Gastroesophageal sphincter (tissue), 4 donors: ENCODE data around the gene TENM3. TPM values are rescaled to one million over a fixed set of nuclear protein-coding genes. Genes with fewer than 3 reads are reported as not detected.

Experiments used
- ATAC-seq: fragments of 150-250 bp; one replicate; pipeline ENCODE4 v1.9.1; 2016; ENCODE audit warnings: mild to moderate bottlenecking, moderate library complexity
- H3K27ac ChIP-seq, 4 donors: fragments of 200-600 bp; sonication (generic) in 3 of 4; 1 replicate in 3 of 4; 2 replicates in 1 of 4; pipeline ENCODE4 v1.5.1; 2016 to 2019
- H3K27me3 ChIP-seq: fragments of 200-600 bp; sonication (generic); one replicate; pipeline ENCODE4 v1.5.1; 2019
- H3K36me3 ChIP-seq, 2 donors: fragments of 200-600 bp; sonication (generic); one replicate each; pipeline ENCODE4 v1.5.1; 2019; ENCODE audit warnings: control low read depth in 1 of 2
- H3K4me1 ChIP-seq, 3 donors: fragments of 200-600 bp; sonication (generic); 1 replicate in 2 of 3; 2 replicates in 1 of 3; pipeline ENCODE4 v1.5.1; 2016 to 2019; ENCODE audit warnings: control low read depth in 2 of 3
- H3K4me3 ChIP-seq, 2 donors: fragments of 200-600 bp; sonication (generic); one replicate each; pipeline ENCODE4 v1.5.1; 2019; ENCODE audit warnings: mild to moderate bottlenecking in 1 of 2, moderate library complexity in 1 of 2
- H3K9me3 ChIP-seq, 3 donors: fragments of 200-600 bp; sonication (generic); one replicate each; pipeline ENCODE4 v1.5.1; 2017 to 2019; ENCODE audit warnings: control low read depth in 2 of 3
- CTCF ChIP-seq, 4 experiments: fragments of 200-600 bp in 2 of 4; fragments of 450-650 bp in 2 of 4; sonication (generic) in 1 of 4; IDR thresholded peaks; one replicate each; pipeline ENCODE4 v1.5.1; 2017 to 2019; ENCODE audit warnings: antibody characterized with exemption in 4 of 4, mild to moderate bottlenecking in 2 of 4, moderate library complexity in 2 of 4
- EP300 ChIP-seq: sonication (generic); formaldehyde crosslinking; IDR thresholded peaks from one replicate; pipeline ENCODE4 v1.6.1; 2017; ENCODE audit warnings: antibody characterized with exemption, mild to moderate bottlenecking
- POLR2A ChIP-seq, 2 donors: fragments of 450-650 bp; IDR thresholded peaks; one replicate each; pipeline ENCODE4 v1.6.1; 2017; ENCODE audit warnings: antibody characterized with exemption in 2 of 2, mild to moderate bottlenecking in 2 of 2, moderate library complexity in 1 of 2
- POLR2AphosphoS5 ChIP-seq: sonication (generic); formaldehyde crosslinking; IDR thresholded peaks from one replicate; pipeline ENCODE4 v1.6.1; 2017; ENCODE audit warnings: antibody characterized with exemption
- WGBS, 2 donors: methylation state at CpG; one replicate each; pipeline ENCODE4 v1.1.5; 2018; ENCODE audit warnings: low coverage in 1 of 2; 5-methylcytosine and 5-hydroxymethylcytosine counted together
- total RNA-seq, 4 donors: library from RNA; depleted of rRNA; stranded (reverse); fragments of >200 nt; gene quantifications; one replicate each; pipeline ENCODE4 v1.1.0, GENCODE V29; 2016

TENM3 gene
- total RNA-seq, 4 donors from 2014 or later = 8.2 to 39.9 (median 15.8) TPM

GRCh38 chr4:182291597-182292270, 48.5 kb downstream of the TENM3 start:
- H3K36me3 ChIP-seq = no peaks in the 10 kb centered on the region
- H3K27ac ChIP-seq = no peak overlapping the region
- H3K9me3 ChIP-seq = no peaks in the 10 kb centered on the region
- TF ChIP-seq EP300 (no peak), POLR2A (IDR thresholded peaks at IDR 0.05) (no peak), POLR2AphosphoS5 (no peak), CTCF (IDR thresholded peaks at IDR 0.05) (no peak)
- no peaks in the 10 kb centered on the region for H3K4me1 ChIP-seq
- no peak for ATAC-seq
- no peak overlapping the region for H3K4me3 ChIP-seq
- no peaks in the 10 kb centered on the region for H3K27me3 ChIP-seq
- WGBS, 2 donors = 63 to 82% methylated on average over 4 to 8 of the region's 11 CpGs

DNA sequence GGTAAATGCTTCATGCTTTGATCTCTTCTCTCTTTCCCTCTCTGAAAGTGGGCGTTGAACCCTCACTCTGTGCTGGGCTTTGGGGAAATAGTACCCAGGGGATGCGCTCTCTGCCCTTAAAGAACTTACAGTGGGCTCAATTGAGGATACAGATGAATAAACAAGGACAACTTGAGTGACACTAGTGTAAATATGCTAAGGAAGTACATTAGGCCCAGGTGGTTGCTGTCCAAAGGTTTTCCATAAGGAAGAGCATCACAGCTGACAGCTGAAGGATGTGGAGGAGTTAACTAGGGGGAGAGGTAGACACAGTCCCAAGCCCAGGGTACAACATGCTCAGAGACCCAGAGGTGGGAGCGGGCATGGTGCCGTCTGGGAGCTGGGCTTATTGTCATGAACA, 49.4 kb downstream of the TENM3 start:
- H3K27me3 ChIP-seq = no peaks in the 10 kb centered on the region
- no peak for ATAC-seq
- no peak overlapping the region for H3K4me3 ChIP-seq
- H3K36me3 ChIP-seq = no peaks in the 10 kb centered on the region
- TF ChIP-seq POLR2A (IDR thresholded peaks at IDR 0.05) (no peak), EP300 (no peak), POLR2AphosphoS5 (no peak), CTCF (IDR thresholded peaks at IDR 0.05) (no peak)
- no peaks in the 10 kb centered on the region for H3K4me1 ChIP-seq
- WGBS, 2 donors = 71 to 85% methylated on average over 2 to 3 of the region's 4 CpGs
- no peak overlapping the region for H3K27ac ChIP-seq
- no peaks in the 10 kb centered on the region for H3K9me3 ChIP-seq

GRCh38 chr4:182293691-182294255, 50.6 kb downstream of the TENM3 start:
- ATAC-seq = no peak
- Histone ChIP-seq H3K27me3 (no peaks in the 10 kb centered on the region), H3K4me1 (no peaks in the 10 kb centered on the region), H3K27ac (no peak overlapping the region), H3K9me3 (no peaks in the 10 kb centered on the region), H3K36me3 (no peaks in the 10 kb centered on the region), H3K4me3 (no peak overlapping the region)
- 82 to 86% methylated on average over 10 to 13 of the region's 14 CpGs for WGBS, 2 donors
- no peak for TF ChIP-seq CTCF (IDR thresholded peaks at IDR 0.05)
- TF ChIP-seq POLR2AphosphoS5 = no peak
- TF ChIP-seq POLR2A (IDR thresholded peaks at IDR 0.05) = no peak
- TF ChIP-seq EP300 = no peak

DNA sequence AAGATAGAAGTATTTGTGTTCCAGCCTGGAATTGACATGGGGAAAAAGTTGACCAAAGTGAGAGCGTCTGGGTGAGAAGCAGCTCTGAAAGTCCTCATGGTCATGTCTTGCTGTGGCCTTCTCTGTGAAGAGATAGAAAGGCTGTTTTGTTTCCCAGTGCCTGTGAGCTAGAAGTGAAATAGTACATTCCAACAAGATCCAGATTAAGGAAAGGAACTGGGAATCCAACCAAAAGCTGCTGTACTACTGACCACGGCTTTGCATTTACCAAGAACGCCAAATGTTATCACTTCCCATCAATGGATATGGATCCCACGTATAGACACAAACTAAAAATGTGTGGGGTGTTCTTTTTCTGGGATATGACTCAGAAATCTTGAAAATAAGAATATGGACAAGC, 51.2 kb downstream of the TENM3 start:
- Histone ChIP-seq H3K9me3 (no peaks in the 10 kb centered on the region), H3K27me3 (no peaks in the 10 kb centered on the region), H3K27ac (no peak overlapping the region), H3K4me1 (no peaks in the 10 kb centered on the region), H3K4me3 (no peak overlapping the region), H3K36me3 (no peaks in the 10 kb centered on the region)
- TF ChIP-seq EP300 (no peak), CTCF (IDR thresholded peaks at IDR 0.05) (no peak), POLR2AphosphoS5 (no peak), POLR2A (IDR thresholded peaks at IDR 0.05) (no peak)
- no peak for ATAC-seq
- 50 to 78% methylated on average over 3 to 4 of the region's 4 CpGs for WGBS, 2 donors

DNA sequence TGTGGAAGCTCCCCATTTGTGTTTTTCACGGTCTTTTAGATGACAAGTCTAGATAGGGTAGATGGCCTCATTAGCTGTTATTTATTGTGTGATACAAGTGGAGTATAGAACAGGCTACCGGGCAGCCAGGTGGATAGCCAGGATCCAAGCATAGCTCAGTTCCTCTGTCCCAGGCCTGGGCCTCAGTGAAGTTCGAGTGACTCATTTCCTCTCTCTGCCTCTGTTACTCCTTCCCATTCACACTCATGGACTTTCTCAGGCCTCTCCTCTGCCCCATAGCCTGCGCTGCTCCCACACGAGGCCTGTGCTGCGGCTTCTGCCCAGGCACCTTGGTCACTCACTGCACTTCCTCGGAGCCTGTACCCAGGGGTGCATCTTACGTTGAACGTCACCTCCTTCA, 54.5 kb downstream of the TENM3 start:
- Histone ChIP-seq H3K4me3 (no peak overlapping the region), H3K9me3 (no peaks in the 10 kb centered on the region), H3K36me3 (no peaks in the 10 kb centered on the region), H3K27me3 (no peaks in the 10 kb centered on the region), H3K4me1 (no peaks in the 10 kb centered on the region), H3K27ac (no peak overlapping the region)
- TF ChIP-seq POLR2AphosphoS5 (no peak), EP300 (no peak), POLR2A (IDR thresholded peaks at IDR 0.05) (no peak), CTCF (IDR thresholded peaks at IDR 0.05) (no peak)
- WGBS, 2 donors = 77 to 91% methylated on average over 8 to 9 of the region's 9 CpGs
- no peak for ATAC-seq
